GM21737 (cell line): ENCODE measurements around the gene DDX42.

Experiments used
- ATAC-seq: cut with Tn5 transposase; IDR thresholded peaks from one replicate; pipeline ENCODE4 v1.9.1; 2021; ENCODE audit warnings: mild to moderate bottlenecking, moderate library complexity; ENCODE audit not compliant: unreplicated experiment

Gene DDX42

GRCh38 chr17:63821804-63822203 lies 47.8 kb downstream of the DDX42 start:
- no peak for ATAC-seq

- ATAC-seq = no peak
Observed at GRCh38 chr17:63822537-63822936, 48.6 kb downstream of the DDX42 start.

DNA sequence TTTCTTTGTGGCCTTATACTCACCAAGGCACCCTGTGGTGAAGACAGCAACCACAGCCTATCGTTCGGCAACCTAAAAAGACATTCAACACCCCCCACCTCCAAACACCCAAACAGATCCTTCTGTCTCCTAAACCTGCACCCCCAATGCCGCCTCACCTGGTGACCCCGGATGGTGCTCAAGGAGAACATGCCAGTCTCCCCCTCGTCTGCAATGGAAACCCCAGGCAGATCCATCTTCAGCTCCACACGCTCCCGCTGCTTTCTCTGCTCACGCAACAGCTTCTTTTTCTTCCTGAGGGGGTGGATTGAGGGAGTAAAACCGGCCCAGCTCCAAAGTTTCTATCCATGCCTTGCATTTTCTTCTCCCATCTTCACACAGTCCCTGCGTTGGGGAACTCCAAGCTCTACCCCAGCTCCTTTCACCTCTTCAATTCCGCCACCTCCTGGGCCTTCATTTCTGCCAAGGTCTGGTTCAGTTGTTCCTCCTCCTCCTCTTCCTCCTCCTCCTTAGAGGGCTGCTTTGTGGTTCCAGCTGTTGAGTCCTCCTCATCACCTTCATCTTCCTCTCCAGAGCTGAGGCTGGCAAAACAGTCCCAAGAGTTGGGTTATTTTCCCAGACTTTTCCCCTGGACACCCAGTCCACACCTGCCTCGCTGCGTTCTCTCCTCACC lies 49.8 kb downstream of the DDX42 start:
- no peak for ATAC-seq

GRCh38 chr17:63824362-63824761 lies 50.4 kb downstream of the DDX42 start:
- ATAC-seq = no peak

- ATAC-seq = no peak
Observed at GRCh38 chr17:63826468-63827001, 52.6 kb downstream of the DDX42 start.

- peak; percentile 79 for ATAC-seq
Observed at GRCh38 chr17:63827002-63827800, 53.2 kb downstream of the DDX42 start, which contains the start of the genes FTSJ3 and PSMC5. Gene FTSJ3 (minus strand): TSS chr17:63827663. CDS start chr17:63826902, 761 bp downstream. Gene PSMC5 (plus strand): TSS chr17:63827431. CDS start chr17:63827491, 60 bp downstream.

DNA sequence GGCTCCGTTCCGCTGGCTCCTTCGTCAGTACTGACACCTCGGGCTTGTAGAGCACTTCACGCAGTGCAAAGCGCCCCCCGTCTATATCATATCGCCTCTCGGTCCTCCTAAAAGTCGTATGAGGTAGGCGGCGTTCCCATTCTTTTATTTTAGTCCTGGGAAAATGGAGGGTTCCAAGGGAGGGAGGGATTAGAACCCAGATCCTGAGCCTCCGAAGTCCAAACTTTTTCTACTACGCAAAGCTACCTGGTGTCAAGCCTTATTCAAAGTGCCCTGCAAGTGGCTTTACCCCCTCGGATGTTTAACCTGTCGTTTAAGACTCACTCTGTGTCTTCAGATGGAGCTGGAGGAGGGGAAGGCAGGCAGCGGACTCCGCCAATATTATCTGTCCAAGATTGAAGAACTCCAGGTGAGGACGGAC lies 53.8 kb downstream of the DDX42 start:
- ATAC-seq = no peak

DNA sequence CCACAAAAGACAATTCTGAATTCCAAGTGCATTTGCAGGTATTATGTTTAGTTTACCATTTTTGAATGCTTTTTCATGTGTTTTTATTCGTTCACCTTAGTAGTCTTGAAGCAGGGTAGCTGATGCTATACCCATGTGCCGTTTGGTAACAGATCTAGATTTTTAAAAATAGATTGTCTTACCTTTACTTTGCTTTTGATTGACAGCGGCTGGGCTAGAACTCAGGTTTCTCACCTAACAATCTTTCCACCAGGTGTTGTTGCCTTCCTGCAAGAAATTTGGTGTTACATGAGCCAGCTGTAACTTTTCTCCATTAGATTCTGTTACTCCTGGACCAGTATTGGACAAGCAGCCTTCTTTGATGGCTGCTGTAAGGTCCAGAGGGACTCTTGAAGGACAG lies 55.0 kb downstream of the DDX42 start:
- ATAC-seq = no peak

DNA sequence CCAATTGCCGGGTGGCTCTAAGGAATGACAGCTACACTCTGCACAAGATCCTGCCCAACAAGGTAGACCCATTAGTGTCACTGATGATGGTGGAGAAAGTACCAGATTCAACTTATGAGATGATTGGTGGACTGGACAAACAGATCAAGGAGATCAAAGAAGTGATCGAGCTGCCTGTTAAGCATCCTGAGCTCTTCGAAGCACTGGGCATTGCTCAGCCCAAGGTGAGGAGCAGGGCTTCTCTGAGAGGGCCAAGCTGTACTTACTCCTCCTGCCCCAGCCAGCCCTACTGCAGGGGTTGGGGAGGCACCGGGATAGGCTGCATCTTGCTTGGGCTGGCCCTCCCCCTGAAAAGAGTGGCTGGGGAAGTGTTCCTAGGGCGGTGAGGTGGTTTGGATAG lies 56.3 kb downstream of the DDX42 start:
- no peak for ATAC-seq

DNA sequence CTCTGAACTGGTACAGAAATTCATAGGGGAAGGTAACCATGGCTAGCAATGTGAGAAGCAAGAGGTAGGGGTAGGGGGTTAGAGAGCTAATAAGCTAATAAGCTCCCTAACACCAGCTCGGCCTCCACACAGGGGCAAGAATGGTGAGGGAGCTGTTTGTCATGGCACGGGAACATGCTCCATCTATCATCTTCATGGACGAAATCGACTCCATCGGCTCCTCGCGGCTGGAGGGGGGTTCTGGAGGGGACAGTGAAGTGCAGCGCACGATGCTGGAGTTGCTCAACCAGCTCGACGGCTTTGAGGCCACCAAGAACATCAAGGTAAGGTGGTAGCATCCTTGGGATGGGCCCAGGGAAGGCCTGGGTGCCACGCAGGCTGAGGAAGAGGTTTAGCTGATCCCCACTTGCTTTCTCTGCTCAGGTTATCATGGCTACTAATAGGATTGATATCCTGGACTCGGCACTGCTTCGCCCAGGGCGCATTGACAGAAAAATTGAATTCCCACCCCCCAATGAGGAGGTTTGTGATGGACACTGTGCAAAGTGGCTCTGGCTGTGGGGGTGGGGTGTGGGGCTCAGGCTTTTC lies 57.0 kb downstream of the DDX42 start:
- ATAC-seq = no peak

GRCh38 chr17:63831505-63831904 lies 57.5 kb downstream of the DDX42 start:
- ATAC-seq = no peak

DNA sequence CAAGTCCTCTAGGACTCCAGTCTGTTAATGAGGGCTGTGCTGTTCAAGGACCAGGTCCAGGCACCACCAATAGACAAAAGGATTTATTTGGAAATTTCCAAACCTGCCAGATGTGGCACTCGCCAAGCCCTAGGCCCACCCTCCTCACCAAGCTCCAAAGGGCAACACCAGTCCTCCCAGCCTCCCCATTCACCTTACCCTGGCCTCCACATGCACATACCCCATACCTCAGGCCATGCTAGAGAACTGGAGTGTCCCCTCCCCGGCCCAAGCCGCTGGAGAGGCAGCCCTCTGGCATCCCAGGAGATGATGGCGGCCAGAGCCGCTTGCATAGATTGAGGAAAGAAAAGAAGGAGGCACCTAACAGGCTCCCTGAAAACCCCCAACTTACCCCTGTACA lies 58.0 kb downstream of the DDX42 start:
- no peak for ATAC-seq

GRCh38 chr17:63832455-63832854 lies 58.5 kb downstream of the DDX42 start:
- ATAC-seq = no peak

DNA sequence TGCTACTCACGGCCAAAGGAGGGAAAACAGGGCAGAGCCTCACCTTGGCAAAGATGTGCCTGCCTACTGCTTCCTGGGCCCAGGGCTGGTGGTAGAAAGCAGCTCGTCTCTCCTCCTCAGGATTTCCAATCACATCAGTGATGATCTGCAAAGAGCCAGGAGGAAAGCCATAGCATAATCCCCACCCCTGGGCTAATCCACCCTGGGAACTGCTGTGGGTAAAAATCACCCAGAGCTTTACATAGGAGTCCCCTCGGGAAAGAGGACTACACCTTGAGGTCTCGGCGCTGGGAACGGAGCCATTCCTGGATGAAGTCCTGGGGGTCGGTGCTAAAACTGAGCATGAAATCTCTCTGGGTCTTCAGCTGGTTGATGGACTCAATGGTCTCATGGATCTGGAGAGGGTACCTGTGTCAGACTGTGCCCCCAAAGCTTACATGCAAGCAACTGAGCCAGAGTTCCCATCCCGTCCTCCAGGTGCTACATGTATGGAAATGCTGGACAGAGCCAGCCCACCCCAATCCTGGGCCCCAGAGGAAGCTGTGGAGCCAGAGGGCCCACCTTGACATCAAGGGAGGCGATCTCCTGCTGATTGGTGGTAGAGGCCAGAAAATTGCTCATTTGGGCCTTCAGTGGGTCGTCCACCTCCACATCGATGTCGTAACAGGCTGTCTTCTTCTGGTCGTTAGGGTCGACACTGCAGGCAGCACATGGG lies 59.2 kb downstream of the DDX42 start:
- no peak for ATAC-seq

GRCh38 chr17:63833741-63834373 lies 59.9 kb downstream of the DDX42 start:
- no peak for ATAC-seq

DNA sequence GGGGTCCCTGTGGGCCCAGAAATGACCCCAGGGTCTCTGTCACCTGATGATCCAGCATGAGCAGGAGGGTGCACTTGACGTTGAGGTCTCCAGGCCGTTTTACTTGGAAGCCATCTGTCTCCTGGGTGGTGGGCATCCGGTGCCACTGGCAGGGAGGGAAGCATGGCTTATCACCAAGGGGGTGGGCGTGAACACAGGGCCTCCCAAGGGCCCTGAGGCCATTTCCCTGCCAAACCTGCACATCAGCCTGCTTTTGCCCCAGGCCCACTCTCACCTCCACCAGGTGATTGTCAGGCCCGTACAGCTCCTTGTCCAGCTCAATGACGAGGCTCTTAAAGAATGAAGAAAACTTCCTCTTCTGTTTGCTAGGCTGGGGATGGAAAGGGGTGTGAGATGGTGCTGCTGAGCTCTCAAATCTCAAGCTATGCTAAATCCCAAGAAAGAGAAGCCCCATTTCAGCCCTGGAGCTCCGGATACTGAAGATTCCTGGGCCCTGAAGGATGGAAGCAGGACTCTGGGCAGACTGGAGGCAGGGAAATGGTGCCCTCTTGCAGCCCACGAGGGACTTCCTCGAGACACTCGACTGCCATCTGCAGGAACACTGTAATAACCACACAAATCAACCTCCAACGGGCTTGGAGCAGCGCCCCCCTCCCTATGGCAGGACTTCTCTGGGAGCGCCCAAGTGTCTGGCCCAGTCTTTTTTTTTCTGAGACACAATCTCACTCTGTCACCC lies 60.6 kb downstream of the DDX42 start:
- no peak for ATAC-seq

DNA sequence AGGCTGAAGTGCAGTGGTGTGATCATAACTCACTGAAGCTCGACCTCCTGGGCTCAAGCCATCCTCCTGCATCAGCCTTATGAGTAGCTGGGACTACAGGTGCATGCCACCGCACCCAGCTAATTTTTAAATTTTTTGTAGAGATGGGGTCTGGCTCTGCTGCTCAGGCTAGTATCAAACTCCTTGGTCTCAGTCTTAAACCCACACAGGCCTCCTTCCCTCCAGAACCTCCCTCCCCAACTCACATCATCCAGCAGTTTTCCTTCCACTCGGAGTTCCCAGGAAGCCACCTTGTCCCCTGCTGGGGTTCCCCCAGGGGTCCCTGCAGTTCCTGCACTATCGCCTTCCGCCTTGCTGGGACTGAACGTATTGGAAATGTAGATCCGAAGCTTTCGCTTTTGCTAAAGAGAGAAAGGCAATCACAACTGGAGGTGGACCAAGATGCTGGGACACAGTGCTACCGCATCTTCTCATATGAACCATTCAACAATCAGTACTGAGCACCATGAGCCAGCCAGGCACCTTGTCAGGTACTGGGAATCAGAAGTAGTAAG lies 61.3 kb downstream of the DDX42 start:
- no peak for ATAC-seq

DNA sequence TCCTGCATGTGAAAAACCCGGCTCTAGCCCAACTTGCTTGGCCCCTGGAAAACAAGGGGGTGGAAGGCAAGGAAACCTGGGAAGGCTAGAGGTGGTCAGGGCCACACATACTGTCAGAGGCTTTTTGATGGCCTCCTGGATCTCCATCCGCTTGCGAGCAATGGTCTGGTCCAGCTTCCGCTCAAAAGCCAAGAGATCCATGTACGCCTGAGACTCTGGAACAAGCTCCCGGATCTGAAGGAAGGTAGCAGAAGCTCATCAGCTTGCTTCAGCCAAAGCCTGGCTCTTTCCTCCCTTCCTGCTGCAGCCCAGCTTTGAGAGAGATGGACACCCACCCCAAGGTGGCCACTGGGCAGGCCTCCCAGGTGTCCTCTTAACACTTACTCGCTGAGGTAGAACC lies 62.8 kb downstream of the DDX42 start:
- ATAC-seq = no peak

DNA sequence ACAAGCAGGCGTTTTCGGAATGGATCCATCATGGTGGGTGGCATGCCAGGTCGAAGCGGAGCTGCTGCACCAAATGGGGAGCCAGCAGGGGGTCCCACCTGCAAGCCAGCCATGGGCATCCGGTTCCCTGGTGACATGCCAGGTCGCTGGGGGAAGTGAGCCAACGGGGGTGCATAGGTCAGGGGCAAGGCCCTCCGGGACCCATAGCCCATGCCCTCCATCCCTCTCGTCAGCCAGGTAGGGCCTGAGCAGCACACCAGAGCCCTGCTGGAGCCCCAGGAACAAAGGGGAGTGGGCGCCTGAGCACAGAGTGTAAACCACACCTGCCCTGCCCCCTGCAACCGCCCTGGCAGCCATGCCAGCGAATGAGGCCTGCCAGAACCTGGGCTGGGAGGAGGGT lies 63.5 kb downstream of the DDX42 start:
- no peak for ATAC-seq
